AG09309 (cell line): ENCODE data around the gene CREB1.
"Not testable (repeated sequence)": the region's sequence is repeated elsewhere in the genome, so short reads cannot be mapped to it uniquely, and the experiment has no call there.

Source experiments
- DNase-seq: peaks from one replicate; pipeline ENCODE4 v3.0.0-alpha.2; 2010; ENCODE audit warnings: low read depth
- H3K4me3 ChIP-seq: 2 replicates; pipeline ENCODE4 v1.5.1; 2011; ENCODE audit warnings: mild to moderate bottlenecking, low read depth, low read length, moderate library complexity; ENCODE audit not compliant: control insufficient read depth
- CTCF ChIP-seq: IDR thresholded peaks from 2 replicates; pipeline ENCODE4 v1.5.1; 2011; ENCODE audit warnings: mild to moderate bottlenecking, low read depth, low read length, inconsistent platforms; ENCODE audit not compliant: insufficient read depth, control insufficient read depth; ENCODE audit errors: missing control alignments

CREB1 gene

GRCh38 chr2:207640160-207640559, 110.4 kb downstream of the CREB1 start:
- TF ChIP-seq CTCF: no peak
- no peak overlapping the region for H3K4me3 ChIP-seq
- DNase-seq: no peak

- DNase-seq: no peak
- TF ChIP-seq CTCF: no peak
- H3K4me3 ChIP-seq: no peak overlapping the region
These were observed 110.9 kb downstream of the CREB1 start for GRCh38 chr2:207640661-207641060.

DNA sequence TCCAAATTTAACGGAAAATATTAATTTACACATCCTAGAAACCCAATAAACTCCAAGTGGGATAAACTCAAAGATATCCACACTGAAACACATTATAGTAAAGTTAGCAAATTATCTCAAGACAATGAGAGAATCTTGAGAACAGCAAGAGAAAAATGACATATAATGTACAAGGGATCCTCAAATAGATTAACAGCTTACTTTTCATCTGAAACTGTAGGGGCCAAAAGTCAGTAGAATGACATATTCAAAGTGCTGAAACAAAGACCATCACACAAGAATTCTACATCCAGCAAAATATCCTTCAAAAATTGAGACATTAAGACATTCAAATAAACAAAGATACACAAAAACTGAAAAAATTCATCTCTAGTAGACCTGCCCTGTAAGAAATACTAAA, 114.1 kb downstream of the CREB1 start:
- no peak for TF ChIP-seq CTCF
- DNase-seq: no peak
- no peak overlapping the region for H3K4me3 ChIP-seq

- not testable (repeated sequence) for H3K4me3 ChIP-seq, DNase-seq
These were observed 116.8 kb downstream of the CREB1 start for GRCh38 chr2:207646582-207646981.
